A673 (cell line): ENCODE results near the gene FAM120AOS.

Experiments used
- CTCF ChIP-seq: fragments of 300-800, 200-600 bp; sonication (generic); conservative IDR thresholded peaks from 2 replicates; pipeline ENCODE4 v1.5.1; 2017; ENCODE audit warnings: low read depth, mild to moderate bottlenecking, antibody characterized with exemption, low read length, moderate library complexity, mixed read lengths
- EZH2 ChIP-seq: fragments of 200-600 bp; sonication (generic); IDR thresholded peaks from 2 replicates; pipeline ENCODE4 v1.6.1; 2017; ENCODE audit warnings: borderline replicate concordance, low read depth, mild to moderate bottlenecking, mixed read lengths, antibody characterized with exemption, low read length; ENCODE audit not compliant: poor library complexity, severe bottlenecking

GRCh38 chr9:93480728-93481324 lies 27.4 kb upstream of the FAM120AOS start:
- TF ChIP-seq EZH2 (no peak), CTCF (no peak)
